Parathyroid adenoma (tissue), 2 donors: ENCODE results near the gene TLE1.

ENCODE experiments used
- H2AFZ ChIP-seq: fragments of 300-600 bp; sonication (generic); one replicate; pipeline ENCODE4 v1.7.0; 2017; ENCODE audit warnings: antibody characterized with exemption, mild to moderate bottlenecking
- H3K27ac ChIP-seq: fragments of 300-600 bp; sonication (generic); one replicate; pipeline ENCODE4 v1.7.0; 2017
- H3K27me3 ChIP-seq: fragments of 300-600 bp; sonication (generic); one replicate; pipeline ENCODE4 v1.7.0; 2017; ENCODE audit warnings: low read length; ENCODE audit not compliant: control insufficient read depth, insufficient read depth
- H3K36me3 ChIP-seq: fragments of 300-600 bp; sonication (generic); one replicate; pipeline ENCODE4 v1.7.0; 2017; ENCODE audit warnings: low read length; ENCODE audit not compliant: control insufficient read depth, insufficient read depth
- H3K4me1 ChIP-seq: fragments of 300-600 bp; sonication (generic); one replicate; pipeline ENCODE4 v1.7.0; 2017; ENCODE audit warnings: control low read depth
- H3K4me2 ChIP-seq: fragments of 300-600 bp; sonication (generic); one replicate; pipeline ENCODE4 v1.7.0; 2017; ENCODE audit warnings: low read length
- H3K4me3 ChIP-seq: fragments of 300-600 bp; sonication (generic); one replicate; pipeline ENCODE4 v1.7.0; 2017; ENCODE audit warnings: low read depth, low read length
- H3K79me2 ChIP-seq: fragments of 300-600 bp; sonication (generic); one replicate; pipeline ENCODE4 v1.7.0; 2017; ENCODE audit warnings: control low read depth
- H3K9ac ChIP-seq: fragments of 300-600 bp; sonication (generic); one replicate; pipeline ENCODE4 v1.7.0; 2017; ENCODE audit warnings: mild to moderate bottlenecking
- H3K9me3 ChIP-seq: fragments of 300-600 bp; sonication (generic); one replicate; pipeline ENCODE4 v1.7.0; 2017; ENCODE audit warnings: low read length; ENCODE audit not compliant: control insufficient read depth
- TF ChIP-seq, protein P1 (sequence below): fragments of 300-600 bp; sonication (generic); IDR thresholded peaks from one replicate; pipeline ENCODE4 v1.7.0; 2017; ENCODE audit warnings: antibody characterized with exemption, mild to moderate bottlenecking
- donor health status: primary hyperparathyroidism.

The TLE1 gene

DNA sequence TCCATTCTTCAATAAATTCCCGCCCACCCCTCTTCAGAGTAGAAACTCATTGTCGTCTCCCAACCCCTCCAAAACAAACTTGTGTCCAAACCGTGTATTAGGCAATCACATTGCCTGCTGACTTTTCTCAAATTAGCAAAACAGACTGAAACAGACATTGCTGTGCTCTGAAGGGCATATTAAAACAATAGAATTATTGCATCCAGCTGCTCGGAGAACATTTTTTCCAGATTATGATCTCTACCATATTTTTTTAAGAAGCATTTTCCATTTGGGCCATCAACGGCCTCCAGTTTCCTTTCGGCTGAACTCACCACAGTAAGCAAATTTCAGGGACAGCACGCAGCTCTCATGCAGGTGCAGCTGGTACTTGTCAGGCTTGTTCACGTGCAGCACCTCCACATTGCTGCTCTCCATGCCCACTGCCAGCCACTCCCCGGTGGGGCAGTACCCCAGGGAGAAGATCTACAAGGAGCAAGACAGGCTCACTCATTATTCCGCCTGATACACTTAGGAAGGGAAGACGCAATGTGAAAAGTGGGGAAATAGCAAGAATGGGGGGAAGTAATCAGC, 104.1 kb downstream of the TLE1 start:
- no peaks in the 10 kb centered on the region for H3K79me2 ChIP-seq
- H3K9me3 ChIP-seq = no peaks in the 10 kb centered on the region
- peaks cover 4% of the 10 kb centered on the region for H3K4me1 ChIP-seq
- no peak overlapping the region for H3K4me2 ChIP-seq
- H3K36me3 ChIP-seq = no peaks in the 10 kb centered on the region
- TF ChIP-seq, protein P1, sequence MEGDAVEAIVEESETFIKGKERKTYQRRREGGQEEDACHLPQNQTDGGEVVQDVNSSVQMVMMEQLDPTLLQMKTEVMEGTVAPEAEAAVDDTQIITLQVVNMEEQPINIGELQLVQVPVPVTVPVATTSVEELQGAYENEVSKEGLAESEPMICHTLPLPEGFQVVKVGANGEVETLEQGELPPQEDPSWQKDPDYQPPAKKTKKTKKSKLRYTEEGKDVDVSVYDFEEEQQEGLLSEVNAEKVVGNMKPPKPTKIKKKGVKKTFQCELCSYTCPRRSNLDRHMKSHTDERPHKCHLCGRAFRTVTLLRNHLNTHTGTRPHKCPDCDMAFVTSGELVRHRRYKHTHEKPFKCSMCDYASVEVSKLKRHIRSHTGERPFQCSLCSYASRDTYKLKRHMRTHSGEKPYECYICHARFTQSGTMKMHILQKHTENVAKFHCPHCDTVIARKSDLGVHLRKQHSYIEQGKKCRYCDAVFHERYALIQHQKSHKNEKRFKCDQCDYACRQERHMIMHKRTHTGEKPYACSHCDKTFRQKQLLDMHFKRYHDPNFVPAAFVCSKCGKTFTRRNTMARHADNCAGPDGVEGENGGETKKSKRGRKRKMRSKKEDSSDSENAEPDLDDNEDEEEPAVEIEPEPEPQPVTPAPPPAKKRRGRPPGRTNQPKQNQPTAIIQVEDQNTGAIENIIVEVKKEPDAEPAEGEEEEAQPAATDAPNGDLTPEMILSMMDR = no peak
- H3K27ac ChIP-seq = no peak overlapping the region
- no peaks in the 10 kb centered on the region for H3K27me3 ChIP-seq
- H3K9ac ChIP-seq = no peak overlapping the region
- no peak overlapping the region for H3K4me3 ChIP-seq
- no peak overlapping the region for H2AFZ ChIP-seq

DNA sequence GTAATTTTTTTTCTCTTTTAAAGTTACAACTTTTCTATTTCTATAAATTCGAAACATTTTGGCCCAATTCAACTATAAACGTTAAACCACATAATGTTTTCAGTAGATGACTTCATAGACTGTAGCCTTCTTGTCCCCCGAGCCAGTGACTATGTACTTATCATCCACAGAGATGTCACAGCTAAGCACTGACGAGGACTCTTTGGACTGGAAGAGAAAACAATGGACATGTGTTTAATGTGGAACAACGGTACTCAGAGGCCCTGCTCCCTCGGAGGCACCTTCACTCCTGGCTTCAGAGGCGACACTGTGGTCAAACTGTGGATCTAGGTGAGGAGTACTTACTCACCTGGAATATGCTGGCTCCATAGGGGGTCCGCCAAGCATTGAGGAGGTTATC, 105.2 kb downstream of the TLE1 start:
- H3K36me3 ChIP-seq = no peaks in the 10 kb centered on the region
- no peaks in the 10 kb centered on the region for H3K9me3 ChIP-seq
- no peak overlapping the region for H3K4me2 ChIP-seq
- H3K27me3 ChIP-seq = no peaks in the 10 kb centered on the region
- TF ChIP-seq, protein P1 = no peak
- H2AFZ ChIP-seq = no peak overlapping the region
- H3K4me1 ChIP-seq = peaks cover 4% of the 10 kb centered on the region
- no peak overlapping the region for H3K9ac ChIP-seq
- no peak overlapping the region for H3K4me3 ChIP-seq
- no peak overlapping the region for H3K27ac ChIP-seq
- H3K79me2 ChIP-seq = no peaks in the 10 kb centered on the region

DNA sequence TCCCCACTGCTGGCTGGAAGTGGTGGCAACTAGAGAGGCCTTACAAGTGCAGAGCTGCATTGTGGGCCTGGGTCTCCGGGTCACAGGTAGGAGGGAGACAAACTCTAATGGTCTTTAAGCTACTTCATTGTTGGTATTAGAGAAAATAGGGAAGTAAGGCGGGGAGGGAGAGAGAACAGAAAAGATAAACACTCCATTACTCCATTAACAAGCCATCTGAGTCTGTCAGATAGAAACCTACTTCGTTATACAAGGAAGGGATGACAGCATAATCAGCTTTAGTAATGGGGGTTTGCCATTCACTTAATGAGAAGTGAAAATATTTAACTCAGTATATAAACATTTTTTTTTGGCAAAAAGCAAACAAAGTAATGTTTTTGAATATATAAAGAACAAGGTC, 107.4 kb downstream of the TLE1 start:
- H2AFZ ChIP-seq = no peak overlapping the region
- no peak overlapping the region for H3K4me3 ChIP-seq
- no peak overlapping the region for H3K4me2 ChIP-seq
- H3K36me3 ChIP-seq = no peaks in the 10 kb centered on the region
- TF ChIP-seq, protein P1 = no peak
- no peaks in the 10 kb centered on the region for H3K79me2 ChIP-seq
- peaks cover 4% of the 10 kb centered on the region for H3K4me1 ChIP-seq
- H3K9me3 ChIP-seq = no peaks in the 10 kb centered on the region
- no peak overlapping the region for H3K9ac ChIP-seq
- H3K27ac ChIP-seq = no peak overlapping the region
- H3K27me3 ChIP-seq = no peaks in the 10 kb centered on the region

DNA sequence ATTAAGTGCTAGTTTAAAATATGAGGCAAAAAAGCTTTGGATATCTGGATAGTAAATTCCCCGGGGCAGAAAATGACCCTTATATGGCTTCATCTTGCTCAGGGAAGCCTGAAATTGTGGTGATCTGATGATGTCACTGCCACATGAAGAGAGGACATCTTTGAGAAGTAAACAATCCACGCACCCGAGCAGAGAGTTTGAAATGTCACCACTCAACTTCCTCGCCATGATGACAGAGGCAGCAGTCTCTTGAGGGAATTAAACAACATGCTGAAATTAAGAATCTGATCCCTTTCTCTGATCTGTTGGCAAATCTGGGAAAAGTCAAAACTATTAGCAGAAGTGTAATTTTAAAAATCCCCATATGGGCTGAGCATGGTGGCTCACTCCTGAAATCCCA, 110.0 kb downstream of the TLE1 start:
- no peaks in the 10 kb centered on the region for H3K79me2 ChIP-seq
- H2AFZ ChIP-seq = no peak overlapping the region
- H3K4me3 ChIP-seq = no peak overlapping the region
- no peaks in the 10 kb centered on the region for H3K27me3 ChIP-seq
- H3K9me3 ChIP-seq = no peaks in the 10 kb centered on the region
- TF ChIP-seq, protein P1 = no peak
- H3K36me3 ChIP-seq = no peaks in the 10 kb centered on the region
- no peaks in the 10 kb centered on the region for H3K4me1 ChIP-seq
- H3K4me2 ChIP-seq = no peak overlapping the region
- H3K9ac ChIP-seq = no peak overlapping the region
- H3K27ac ChIP-seq = no peak overlapping the region

- no peak overlapping the region for H2AFZ ChIP-seq
- no peak overlapping the region for H3K9ac ChIP-seq
- H3K4me2 ChIP-seq = no peak overlapping the region
- H3K79me2 ChIP-seq = no peaks in the 10 kb centered on the region
- H3K9me3 ChIP-seq = no peaks in the 10 kb centered on the region
- no peak overlapping the region for H3K4me3 ChIP-seq
- no peak overlapping the region for H3K27ac ChIP-seq
- no peaks in the 10 kb centered on the region for H3K4me1 ChIP-seq
- H3K27me3 ChIP-seq = no peaks in the 10 kb centered on the region
- TF ChIP-seq, protein P1 = no peak
- no peaks in the 10 kb centered on the region for H3K36me3 ChIP-seq
Measured at GRCh38 chr9:81578606-81579005, 110.7 kb downstream of the TLE1 start.
